Tibial nerve (tissue), 4 donors: ENCODE measurements around the gene DUSP1. TPM values are rescaled to one million over a fixed set of nuclear protein-coding genes. Genes with fewer than 3 reads are reported as not detected.

ENCODE experiments used
- DNase-seq, 2 donors: peaks; one replicate each; pipeline ENCODE4 v3.0.0-alpha.2; 2019; ENCODE audit warnings: low spot score in 2 of 2
- H3K27ac ChIP-seq, 4 donors: fragments of 200-600 bp; sonication (generic) in 3 of 4; one replicate each; pipeline ENCODE4 v1.5.1; 2017 to 2019; ENCODE audit warnings: mild to moderate bottlenecking in 1 of 4
- H3K27me3 ChIP-seq, 2 donors: fragments of 200-600 bp; sonication (generic) in 1 of 2; one replicate each; pipeline versions ENCODE4 v1.5.1 to v1.6.0; 2017 to 2019
- H3K36me3 ChIP-seq, 3 donors: fragments of 200-600 bp; sonication (generic); one replicate each; pipeline ENCODE4 v1.5.1; 2018 to 2019
- H3K4me1 ChIP-seq, 4 donors: fragments of 200-600 bp; sonication (generic) in 3 of 4; one replicate each; pipeline ENCODE4 v1.5.1; 2017 to 2019
- H3K4me3 ChIP-seq, 4 donors: fragments of 200-600 bp; sonication (generic) in 3 of 4; one replicate each; pipeline ENCODE4 v1.5.1; 2017 to 2019; ENCODE audit warnings: mild to moderate bottlenecking in 1 of 4, moderate library complexity in 1 of 4
- H3K9me3 ChIP-seq, 4 donors: fragments of 200-600 bp; sonication (generic) in 3 of 4; one replicate each; pipeline ENCODE4 v1.5.1; 2017 to 2019
- CTCF ChIP-seq, 5 experiments: fragments of 200-600 bp in 3 of 5; fragments of 450-650 bp in 2 of 5; sonication (generic) in 3 of 5; IDR thresholded peaks; one replicate each; pipeline ENCODE4 v1.5.1; 2016 to 2019; ENCODE audit warnings: antibody characterized with exemption in 5 of 5, mild to moderate bottlenecking in 3 of 5, moderate library complexity in 2 of 5
- EP300 ChIP-seq, 2 donors: sonication (generic); formaldehyde crosslinking; IDR thresholded peaks; one replicate each; pipeline ENCODE4 v1.6.1; 2017; ENCODE audit warnings: antibody characterized with exemption in 2 of 2, mild to moderate bottlenecking in 1 of 2
- POLR2A ChIP-seq, 2 donors: fragments of 450-650 bp; IDR thresholded peaks; one replicate each; pipeline ENCODE4 v1.6.1; 2017; ENCODE audit warnings: antibody characterized with exemption in 2 of 2, mild to moderate bottlenecking in 2 of 2, moderate library complexity in 2 of 2
- WGBS, 2 donors: methylation state at CpG; one replicate each; pipeline ENCODE4 v1.1.5; 2018; 5-methylcytosine and 5-hydroxymethylcytosine counted together
- total RNA-seq, 4 donors: library from RNA; depleted of rRNA; stranded (reverse); fragments of >200 nt; gene quantifications; one replicate each; pipeline ENCODE4 v1.1.0, GENCODE V29; 2016

DUSP1 gene
- total RNA-seq, 4 donors from 2014 or later: 1,787 to 2,412 (median 1,885) TPM

GRCh38 chr5:172764861-172765765 lies 5.9 kb downstream of the DUSP1 start:
- peak; percentile 89 to 97 for TF ChIP-seq EP300 (IDR thresholded peaks at IDR 0.05)
- TF ChIP-seq CTCF (IDR thresholded peaks at IDR 0.05): peak in 1 of 5 experiments; percentile 20
- TF ChIP-seq POLR2A (IDR thresholded peaks at IDR 0.05): peak in 1 of 2 donors; percentile 41

DNA sequence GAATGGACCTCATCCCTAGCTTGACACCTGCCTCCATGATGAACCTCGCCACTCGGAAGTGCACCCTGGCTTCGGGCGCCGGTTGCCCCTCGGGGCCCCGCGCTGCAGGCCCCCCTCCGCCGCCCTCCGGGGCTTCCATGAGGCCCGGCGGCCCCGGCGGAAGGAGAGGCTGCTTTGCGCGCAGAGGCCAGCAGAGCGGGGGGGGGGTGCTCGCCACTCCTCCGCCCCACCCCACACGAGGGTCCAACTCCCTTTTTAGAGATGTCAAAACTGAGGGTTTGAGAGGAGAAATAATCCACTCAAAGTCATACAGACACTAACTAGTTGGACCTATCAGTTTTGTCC lies 7.9 kb downstream of the DUSP1 start:
- no peak overlapping the region for H3K4me3 ChIP-seq
- WGBS, 2 donors: 86 to 92% methylated on average over 18 to 21 of the region's 21 CpGs
- no peak overlapping the region for H3K27ac ChIP-seq
- peaks cover 0 to 40% (median 23%) of the 10 kb centered on the region in 4 donors for H3K4me1 ChIP-seq
- H3K27me3 ChIP-seq: no peaks in the 10 kb centered on the region
- peaks cover 0 to 12% (median 0%) of the 10 kb centered on the region in 4 donors for H3K9me3 ChIP-seq
- no peak for TF ChIP-seq POLR2A (IDR thresholded peaks at IDR 0.05)
- DNase-seq: no peak
- H3K36me3 ChIP-seq: peaks cover 4 to 8% (median 4%) of the 10 kb centered on the region in 3 donors

More at GRCh38 chr5:172764861-172765765, 5.9 kb downstream of the DUSP1 start:
- H3K4me3 ChIP-seq: peak overlapping the region in 3 of 4 donors; percentile 8 to 65 (median 35)
- peak overlapping the region; percentile 94 to 99 (median 98) for H3K27ac ChIP-seq
- no peaks in the 10 kb centered on the region for H3K27me3 ChIP-seq
- H3K9me3 ChIP-seq: peaks cover 0 to 6% (median 0%) of the 10 kb centered on the region in 4 donors
- H3K36me3 ChIP-seq: peaks cover 9 to 29% (median 23%) of the 10 kb centered on the region in 3 donors
- peak; percentile 86 to 98 for DNase-seq
- H3K4me1 ChIP-seq: peaks cover 0 to 47% (median 26%) of the 10 kb centered on the region in 4 donors
- 9 to 10% methylated on average over 24 of the region's 24 CpGs for WGBS, 2 donors

- H3K27ac ChIP-seq: no peak overlapping the region
- H3K4me3 ChIP-seq: no peak overlapping the region
- H3K36me3 ChIP-seq: peaks cover 0 to 2% (median 0%) of the 10 kb centered on the region in 3 donors
- no peaks in the 10 kb centered on the region for H3K27me3 ChIP-seq
- TF ChIP-seq EP300 (IDR thresholded peaks at IDR 0.05) (no peak), POLR2A (IDR thresholded peaks at IDR 0.05) (no peak), CTCF (IDR thresholded peaks at IDR 0.05) (no peak)
- no peak for DNase-seq
- peaks cover 0 to 37% (median 20%) of the 10 kb centered on the region in 4 donors for H3K4me1 ChIP-seq
- 95% methylated on average over 30 to 37 of the region's 37 CpGs for WGBS, 2 donors
- H3K9me3 ChIP-seq: peaks cover 0 to 12% (median 0%) of the 10 kb centered on the region in 4 donors
Observed at GRCh38 chr5:172762214-172763119, 8.5 kb downstream of the DUSP1 start.

DNA sequence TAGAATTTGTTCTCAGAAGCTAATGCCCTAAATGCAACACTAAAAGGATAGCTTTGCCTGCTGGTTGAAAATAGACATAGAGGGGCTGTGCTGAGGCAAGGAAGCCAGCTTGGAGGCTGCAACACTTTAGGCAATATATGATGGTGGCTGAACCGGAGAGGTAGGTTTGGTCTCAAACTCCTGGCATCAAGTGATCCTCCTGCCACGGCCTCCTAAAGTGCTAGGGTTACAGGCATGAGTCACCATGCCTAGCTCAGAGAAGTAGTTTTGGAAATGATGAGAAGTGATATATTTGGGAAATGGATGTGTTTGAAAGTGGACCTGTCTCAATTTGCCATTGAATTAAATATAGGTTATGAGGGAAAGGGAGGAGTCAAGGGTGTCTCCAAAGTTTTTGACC lies 10.0 kb downstream of the DUSP1 start:
- no peak overlapping the region for H3K27ac ChIP-seq
- H3K4me3 ChIP-seq: no peak overlapping the region
- DNase-seq: no peak
- no peaks in the 10 kb centered on the region for H3K36me3 ChIP-seq
- H3K9me3 ChIP-seq: peaks cover 0 to 12% (median 0%) of the 10 kb centered on the region in 4 donors
- no peaks in the 10 kb centered on the region for H3K27me3 ChIP-seq
- WGBS, 2 donors: 87 to 94% methylated on average over 2 of the region's 2 CpGs
- peaks cover 0 to 22% (median 11%) of the 10 kb centered on the region in 4 donors for H3K4me1 ChIP-seq
- TF ChIP-seq EP300 (IDR thresholded peaks at IDR 0.05): no peak
- no peak for TF ChIP-seq CTCF (IDR thresholded peaks at IDR 0.05)
- TF ChIP-seq POLR2A (IDR thresholded peaks at IDR 0.05): no peak

DNA sequence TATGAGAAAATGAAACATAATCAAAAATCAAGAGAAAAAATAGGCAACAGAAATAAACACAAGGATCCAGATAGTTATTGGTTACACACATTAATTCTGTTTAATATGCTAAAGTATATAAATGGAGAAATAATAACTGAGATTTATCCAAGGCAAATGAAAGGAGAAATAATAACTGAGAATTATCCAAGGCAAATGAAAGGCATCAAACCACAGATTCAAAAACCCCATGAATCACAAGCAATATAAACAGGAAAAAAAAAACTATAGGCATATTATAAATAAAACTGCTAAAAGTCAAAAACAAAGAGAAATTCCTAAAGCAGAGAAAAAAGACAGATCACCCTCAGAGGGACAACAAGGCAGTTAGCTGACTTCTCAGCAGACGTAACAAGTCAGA lies 10.9 kb downstream of the DUSP1 start:
- H3K27me3 ChIP-seq: no peaks in the 10 kb centered on the region
- TF ChIP-seq CTCF (IDR thresholded peaks at IDR 0.05) (no peak), POLR2A (IDR thresholded peaks at IDR 0.05) (no peak), EP300 (IDR thresholded peaks at IDR 0.05) (no peak)
- H3K9me3 ChIP-seq: peaks cover 0 to 12% (median 0%) of the 10 kb centered on the region in 4 donors
- H3K36me3 ChIP-seq: no peaks in the 10 kb centered on the region
- peaks cover 0 to 14% (median 5%) of the 10 kb centered on the region in 4 donors for H3K4me1 ChIP-seq
- WGBS, 2 donors: 85 to 94% methylated on average over 1 of the region's 1 CpG
- no peak overlapping the region for H3K4me3 ChIP-seq
- no peak for DNase-seq
- H3K27ac ChIP-seq: no peak overlapping the region
